ENCODE measurements around the gene PLPP4.

DNA sequence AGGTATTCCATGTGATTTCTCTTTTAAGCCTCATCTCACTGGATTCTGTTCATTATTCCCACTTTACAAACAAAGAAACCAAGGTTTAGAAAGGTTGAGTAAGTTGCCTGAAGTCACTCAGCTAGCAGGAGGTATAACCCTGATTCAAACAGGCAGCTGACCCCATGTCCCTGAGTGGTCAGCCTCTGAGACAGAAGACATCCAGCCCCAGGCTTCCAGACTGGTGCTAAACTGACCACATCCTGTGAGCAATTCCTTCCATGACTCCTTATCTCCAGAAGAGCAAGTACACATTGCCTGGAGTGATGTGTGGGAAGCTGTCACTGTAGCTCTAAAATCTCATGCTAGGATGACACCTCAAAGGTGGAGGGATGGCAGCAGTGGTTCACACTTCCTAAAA, 3.7 kb downstream of the PLPP4 start:
- TF ChIP-seq, protein P1, sequence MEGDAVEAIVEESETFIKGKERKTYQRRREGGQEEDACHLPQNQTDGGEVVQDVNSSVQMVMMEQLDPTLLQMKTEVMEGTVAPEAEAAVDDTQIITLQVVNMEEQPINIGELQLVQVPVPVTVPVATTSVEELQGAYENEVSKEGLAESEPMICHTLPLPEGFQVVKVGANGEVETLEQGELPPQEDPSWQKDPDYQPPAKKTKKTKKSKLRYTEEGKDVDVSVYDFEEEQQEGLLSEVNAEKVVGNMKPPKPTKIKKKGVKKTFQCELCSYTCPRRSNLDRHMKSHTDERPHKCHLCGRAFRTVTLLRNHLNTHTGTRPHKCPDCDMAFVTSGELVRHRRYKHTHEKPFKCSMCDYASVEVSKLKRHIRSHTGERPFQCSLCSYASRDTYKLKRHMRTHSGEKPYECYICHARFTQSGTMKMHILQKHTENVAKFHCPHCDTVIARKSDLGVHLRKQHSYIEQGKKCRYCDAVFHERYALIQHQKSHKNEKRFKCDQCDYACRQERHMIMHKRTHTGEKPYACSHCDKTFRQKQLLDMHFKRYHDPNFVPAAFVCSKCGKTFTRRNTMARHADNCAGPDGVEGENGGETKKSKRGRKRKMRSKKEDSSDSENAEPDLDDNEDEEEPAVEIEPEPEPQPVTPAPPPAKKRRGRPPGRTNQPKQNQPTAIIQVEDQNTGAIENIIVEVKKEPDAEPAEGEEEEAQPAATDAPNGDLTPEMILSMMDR (IDR thresholded peaks at IDR 0.05; ENCODE audit: low read depth, low read length), result no peak
- TF ChIP-seq EZH2phosphoT487 (IDR thresholded peaks at IDR 0.05; ENCODE audit: low read depth), result no peak

Measured in OCI-LY3 (cell line).